ENCODE results near the gene DYNC1I1.
A peak's percentile ranks its signal among the peaks of the same experiment; 100 is the strongest.
"Not testable (repeated sequence)": the region's sequence is repeated elsewhere in the genome, so short reads cannot be mapped to it uniquely, and the experiment has no call there.

Gene DYNC1I1

GRCh38 chr7:95916573-95917297 lies 144.4 kb downstream of the DYNC1I1 start:
- peak; percentile 80 for DNase-seq

GRCh38 chr7:95917634-95918033 lies 145.3 kb downstream of the DYNC1I1 start:
- DNase-seq: no peak

DNA sequence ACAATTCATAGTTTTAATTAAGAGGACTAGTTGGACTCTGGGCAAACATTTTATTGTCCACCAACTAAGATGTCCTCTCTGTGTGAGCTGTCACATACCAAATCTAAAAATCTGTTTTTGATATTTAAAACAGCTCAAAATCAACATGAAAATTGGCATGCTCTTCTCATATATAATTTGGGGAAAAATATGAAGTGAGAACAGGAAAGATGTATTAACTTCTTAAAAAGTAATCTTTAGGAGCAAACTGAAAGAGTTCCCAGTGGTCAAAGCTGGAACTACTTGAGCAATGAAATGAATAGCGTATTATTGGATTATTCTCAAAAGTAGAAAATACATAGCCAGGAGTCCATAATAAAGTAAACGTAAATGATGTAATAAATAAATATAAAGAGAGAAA lies 147.2 kb downstream of the DYNC1I1 start:
- no peak for DNase-seq

- no peak for DNase-seq
Measured at GRCh38 chr7:95921543-95921942, 149.2 kb downstream of the DYNC1I1 start.

DNA sequence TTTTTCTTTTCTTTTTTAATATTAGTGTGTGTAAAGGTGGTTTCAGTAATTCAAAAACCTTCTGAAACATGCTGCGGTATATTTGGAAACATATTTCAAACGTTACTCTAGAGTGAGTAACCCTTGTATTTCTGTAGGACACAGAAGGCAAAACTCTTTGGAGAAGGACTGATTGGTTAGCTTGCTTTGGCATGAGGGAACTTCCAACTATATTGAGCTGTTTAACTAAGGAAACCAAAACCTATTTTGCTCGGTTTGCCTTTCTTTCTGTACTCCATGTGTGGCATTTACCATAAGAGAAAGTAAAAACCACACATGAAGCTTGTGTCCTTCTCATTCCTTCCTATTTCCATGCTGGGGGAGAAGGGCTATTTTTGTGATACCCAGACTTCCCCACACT lies 149.8 kb downstream of the DYNC1I1 start:
- DNase-seq: no peak

DNA sequence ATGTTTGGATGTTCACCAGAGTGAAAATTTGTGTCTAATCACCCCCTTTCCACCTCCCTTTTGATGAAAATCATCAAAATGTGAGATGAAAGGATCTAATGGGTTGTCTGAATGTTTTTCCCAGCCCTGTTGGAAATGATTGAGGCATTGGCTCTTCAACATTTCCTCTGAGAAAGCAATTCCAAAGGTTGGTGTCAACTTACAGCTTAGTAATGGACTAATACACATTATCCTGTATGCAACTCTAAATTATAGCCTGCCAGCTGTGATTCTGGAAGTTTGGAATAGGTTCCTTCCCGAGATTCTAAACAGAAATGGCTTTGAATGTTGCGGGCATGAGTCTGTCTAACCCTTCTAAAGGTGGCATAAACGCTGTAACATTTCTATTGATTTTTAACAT lies 152.9 kb downstream of the DYNC1I1 start:
- DNase-seq: no peak

DNA sequence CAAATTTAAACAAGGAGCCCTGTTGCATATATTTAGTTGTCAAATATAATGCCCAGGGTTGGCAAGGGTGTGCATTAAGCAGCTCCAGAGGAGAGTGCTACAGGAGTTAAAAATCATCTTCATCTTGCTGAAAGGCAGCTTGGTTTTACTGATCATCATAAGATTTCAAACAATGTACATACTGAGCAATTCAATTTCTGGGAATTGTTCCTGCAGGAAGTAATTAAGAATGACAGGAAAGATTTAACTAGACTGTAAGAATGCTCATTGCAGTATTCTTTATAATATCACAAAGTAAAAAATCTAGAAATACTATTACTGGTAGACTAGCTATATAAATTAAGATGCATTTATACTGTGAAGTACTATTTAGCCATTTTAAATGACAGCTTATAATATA lies 153.6 kb downstream of the DYNC1I1 start:
- DNase-seq: no peak

- DNase-seq: no peak
Measured at GRCh38 chr7:95927756-95928155, 155.4 kb downstream of the DYNC1I1 start.

DNA sequence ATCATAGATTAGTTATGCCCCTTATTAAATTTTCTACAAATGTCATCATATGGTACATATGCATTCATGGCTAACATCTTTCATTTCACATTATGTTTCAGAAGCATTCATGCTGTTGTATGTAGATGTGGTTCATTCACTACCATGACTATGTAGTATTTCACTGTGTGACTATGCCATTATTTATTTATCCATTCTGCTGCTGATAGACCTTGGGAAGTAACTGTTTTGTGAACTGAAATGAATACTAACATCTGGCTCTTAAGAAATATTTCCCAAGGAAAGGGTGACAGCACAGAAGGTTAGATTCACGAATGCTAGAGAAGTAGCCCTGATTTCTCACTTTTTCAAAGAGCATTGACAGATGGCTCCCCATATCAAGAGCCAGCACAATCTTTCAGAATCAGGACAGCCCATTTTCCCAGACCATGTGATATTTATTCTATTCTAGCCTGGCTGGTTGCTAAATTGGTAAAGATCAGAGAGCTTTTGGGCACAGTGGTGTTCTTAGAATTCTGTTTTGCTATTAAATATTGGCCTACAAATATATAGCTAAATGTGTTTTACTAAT lies 157.4 kb downstream of the DYNC1I1 start:
- no peak for DNase-seq

DNA sequence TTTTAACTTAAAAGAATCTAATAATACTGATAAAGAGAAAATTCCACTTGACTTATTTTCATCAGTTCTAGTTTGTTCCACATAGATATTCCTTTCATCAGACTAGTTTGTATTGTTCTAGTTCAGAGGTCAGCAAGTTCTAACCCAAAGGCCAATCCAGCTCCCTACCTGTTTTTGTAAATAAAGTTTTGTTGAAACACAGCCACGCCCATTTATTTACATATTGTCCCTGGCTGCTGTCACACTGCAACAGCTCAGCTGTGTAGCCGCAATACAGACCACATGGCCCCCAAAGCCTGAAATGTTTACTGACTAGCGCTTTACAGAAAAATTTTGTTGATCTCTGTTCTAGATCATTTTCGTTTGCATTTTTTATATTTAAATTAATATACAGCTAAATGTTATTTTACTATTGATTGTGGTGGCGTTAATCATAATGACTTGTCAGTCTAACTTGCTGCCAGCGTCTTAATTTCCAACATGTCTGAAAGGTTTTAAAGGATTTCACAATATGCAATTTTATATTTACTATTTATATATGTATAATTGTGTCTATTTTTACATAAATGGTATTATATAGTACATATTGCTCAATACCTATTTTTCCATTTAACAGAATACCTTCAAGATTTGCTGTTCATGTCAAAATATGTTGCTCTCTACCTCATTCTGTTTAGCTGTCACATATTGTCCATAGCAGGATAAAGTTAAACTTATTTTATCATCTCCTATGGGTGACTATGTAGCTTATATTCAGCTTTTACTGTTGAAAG lies 159.3 kb downstream of the DYNC1I1 start:
- DNase-seq: no peak

DNA sequence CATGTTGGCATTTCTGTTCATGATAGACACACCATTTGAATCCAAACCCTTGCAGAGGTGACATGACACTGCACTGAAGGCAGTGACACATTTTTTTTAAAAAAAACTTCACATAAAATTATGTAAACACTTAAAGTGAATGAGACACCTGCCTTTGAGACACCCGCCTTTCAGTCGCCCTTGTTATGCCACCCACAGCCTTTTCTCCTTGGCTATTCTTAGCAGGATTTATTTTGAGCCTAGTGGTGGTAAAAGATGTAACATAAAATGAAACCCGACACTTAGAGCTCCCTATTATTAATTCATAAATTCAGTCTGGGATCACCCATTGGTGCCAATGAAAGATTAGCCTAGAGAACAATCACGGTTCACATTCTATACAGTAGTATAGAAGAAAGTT lies 161.3 kb downstream of the DYNC1I1 start:
- DNase-seq: no peak

DNA sequence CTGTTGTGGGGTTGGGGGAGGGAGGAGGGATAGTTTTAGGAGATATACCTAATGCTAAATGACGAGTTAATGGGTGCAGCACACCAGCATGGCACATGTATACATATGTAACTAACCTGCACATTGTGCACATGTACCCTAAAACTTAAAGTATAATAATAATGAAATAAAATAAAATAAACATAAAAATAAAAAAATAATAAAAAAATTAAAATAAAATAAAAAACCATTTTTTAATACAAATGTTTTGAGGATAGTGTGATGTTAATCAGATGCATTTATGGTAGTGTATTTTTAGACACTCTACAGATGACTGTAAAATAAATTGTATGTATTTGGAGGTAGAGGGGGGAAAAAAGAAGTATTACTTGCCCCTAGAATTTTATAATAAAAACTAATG lies 172.5 kb downstream of the DYNC1I1 start:
- not testable (repeated sequence) for DNase-seq

GRCh38 chr7:95950698-95951097 lies 178.3 kb downstream of the DYNC1I1 start:
- DNase-seq: no peak

- no peak for DNase-seq
Measured at GRCh38 chr7:95951531-95951930, 179.2 kb downstream of the DYNC1I1 start.

- DNase-seq: no peak
Measured at GRCh38 chr7:95951997-95952795, 179.8 kb downstream of the DYNC1I1 start.

GRCh38 chr7:95952851-95953250 lies 180.5 kb downstream of the DYNC1I1 start:
- no peak for DNase-seq

- DNase-seq: no peak
Measured at GRCh38 chr7:95955748-95956147, 183.4 kb downstream of the DYNC1I1 start.

DNA sequence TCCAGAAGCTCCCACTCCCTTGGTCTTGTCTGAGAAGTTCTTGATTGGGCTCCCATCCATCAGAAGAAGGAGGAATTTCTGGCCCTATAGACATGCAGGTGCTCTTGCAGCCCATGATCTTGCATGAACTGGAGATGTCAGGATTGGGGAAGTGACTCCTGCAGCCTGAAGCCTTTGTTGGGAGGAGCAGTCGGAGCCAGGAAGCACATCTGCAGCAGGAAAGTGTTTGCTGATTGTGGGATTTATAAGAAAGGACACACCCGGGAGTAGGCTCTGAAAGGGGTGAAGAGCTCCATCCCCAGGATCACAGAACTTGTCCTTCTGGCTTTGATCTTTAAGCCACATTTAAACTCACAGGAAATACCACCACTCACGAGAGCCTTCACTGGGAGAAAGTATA lies 185.2 kb downstream of the DYNC1I1 start:
- DNase-seq: no peak

DNA sequence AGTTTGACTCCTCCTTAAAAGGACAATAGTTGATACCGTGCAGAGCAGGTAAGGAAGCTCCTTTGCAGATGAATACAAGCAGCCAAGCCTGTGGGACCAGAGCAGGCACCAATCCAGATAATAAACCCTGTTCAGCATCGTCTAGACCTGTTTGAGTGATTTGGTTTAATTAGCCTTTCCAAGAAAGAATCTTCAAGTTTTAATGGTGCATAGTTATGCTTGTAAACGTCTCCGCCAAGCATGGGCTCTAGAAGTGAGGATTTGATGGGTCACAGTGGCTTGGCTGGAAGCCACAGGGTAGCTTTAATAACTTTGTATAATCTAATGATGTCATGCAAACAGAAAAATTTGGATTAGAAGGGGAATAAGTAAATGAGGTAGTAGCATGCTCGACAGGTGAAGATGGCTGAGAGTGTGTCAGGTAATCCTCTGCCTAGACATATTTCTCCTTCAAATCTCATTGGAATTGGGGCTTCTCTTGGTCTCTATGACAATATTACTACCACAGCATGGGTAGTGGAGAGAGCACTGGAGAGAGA lies 188.4 kb downstream of the DYNC1I1 start:
- DNase-seq: no peak

GRCh38 chr7:95963446-95963990 lies 191.2 kb downstream of the DYNC1I1 start:
- no peak for DNase-seq

DNA sequence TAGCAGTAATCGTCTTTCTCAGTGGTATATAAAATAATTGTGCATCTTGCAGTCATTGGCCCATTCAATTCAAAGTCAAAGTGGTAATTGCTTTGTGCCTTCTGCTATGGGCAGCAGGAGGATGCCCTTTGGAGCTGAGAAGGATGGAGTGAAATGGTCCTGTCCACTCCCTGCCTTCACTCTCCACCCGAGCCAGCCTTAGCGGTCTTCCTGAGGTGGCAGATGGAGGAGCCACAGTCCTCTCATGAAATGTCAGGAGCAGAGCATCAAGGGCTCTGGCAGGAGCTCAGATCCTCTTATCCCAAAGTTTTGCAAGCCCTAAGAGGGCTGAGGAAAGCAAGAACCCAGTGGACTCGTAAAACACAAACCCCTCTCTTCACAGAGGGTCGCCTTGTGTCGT lies 199.4 kb downstream of the DYNC1I1 start:
- DNase-seq: no peak

DNA sequence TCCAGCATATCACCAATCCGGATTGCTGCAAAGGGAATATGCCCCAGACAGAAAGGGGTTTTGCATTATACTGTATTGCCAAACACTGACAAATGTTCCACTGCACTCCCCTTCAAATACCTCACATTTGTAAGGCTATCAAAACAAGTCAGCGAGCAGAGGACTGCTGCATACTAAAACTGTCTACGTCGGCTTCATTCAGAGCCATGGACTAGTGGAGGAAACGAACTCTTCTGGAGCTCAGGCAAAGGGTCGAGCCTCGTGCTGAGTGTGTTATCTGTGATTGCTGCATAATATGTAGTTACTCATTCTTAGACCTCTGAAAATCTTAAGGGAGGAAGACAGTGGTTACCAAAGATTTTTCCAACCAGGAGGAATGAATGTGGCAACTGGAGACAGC lies 200.2 kb downstream of the DYNC1I1 start:
- no peak for DNase-seq

GRCh38 chr7:95974108-95974507 lies 201.8 kb downstream of the DYNC1I1 start:
- DNase-seq: no peak

Measured in stimulated activated CD4-positive, alpha-beta T cell treated with anti-CD3 and anti-CD28 coated beads, Interleukin-4, amount 100 ng/mL, for 24 hours (primary cell).